DND-41 (cell line): Measurements from ENCODE around the gene WBP1L.

Source experiments
- ATAC-seq: fragments of 200-7000 bp; cut with Tn5 transposase; 3 replicates; pipeline ENCODE4 v1.9.1; 2021; ENCODE audit warnings: low read depth; ENCODE audit not compliant: insufficient read depth
- DNase-seq: peaks from one replicate; pipeline ENCODE4 v3.0.0-alpha.2; 2020
- H2AFZ ChIP-seq: 2 replicates; pipeline ENCODE4 v1.6.0; 2012; ENCODE audit warnings: low read depth, low read length
- H3K27ac ChIP-seq: 2 replicates; pipeline ENCODE4 v1.5.1; 2012; ENCODE audit warnings: low read length, inconsistent platforms
- H3K27me3 ChIP-seq: fragments of 200-600 bp; sonication (generic); 2 replicates; pipeline ENCODE4 v1.6.0; 2012; ENCODE audit warnings: low read length, mild to moderate bottlenecking, inconsistent platforms; ENCODE audit not compliant: insufficient read depth, poor library complexity
- H3K36me3 ChIP-seq: 2 replicates; pipeline ENCODE4 v1.5.1; 2012; ENCODE audit warnings: low read length, inconsistent platforms; ENCODE audit not compliant: insufficient read depth
- H3K4me1 ChIP-seq: 2 replicates; pipeline ENCODE4 v1.5.1; 2012; ENCODE audit warnings: mild to moderate bottlenecking, low read length; ENCODE audit not compliant: insufficient read depth
- H3K4me2 ChIP-seq: 2 replicates; pipeline ENCODE4 v1.6.0; 2012; ENCODE audit warnings: mild to moderate bottlenecking, moderate library complexity, low read length, inconsistent platforms; ENCODE audit not compliant: insufficient read depth
- H3K4me3 ChIP-seq, 2 experiments: fragments of 200-600 bp in 1 of 2; shearing (Covaris generic) in 1 of 2; 2 replicates each; pipeline ENCODE4 v1.5.1; 2012 to 2016; ENCODE audit warnings: inconsistent platforms in 2 of 2, low read length in 2 of 2, mild to moderate bottlenecking in 2 of 2, low read depth in 1 of 2, moderate library complexity in 1 of 2
- H3K79me2 ChIP-seq: 2 replicates; pipeline ENCODE4 v1.6.0; 2012; ENCODE audit warnings: low read length, inconsistent platforms; ENCODE audit not compliant: insufficient read depth
- H3K9ac ChIP-seq: 2 replicates; pipeline ENCODE4 v1.6.0; 2012; ENCODE audit warnings: low read depth, mild to moderate bottlenecking, inconsistent platforms, low read length, moderate library complexity
- H3K9me3 ChIP-seq: 2 replicates; pipeline ENCODE4 v1.5.1; 2012; ENCODE audit warnings: low read length, moderate library complexity, mild to moderate bottlenecking, inconsistent platforms; ENCODE audit not compliant: insufficient read depth, severe bottlenecking
- H4K20me1 ChIP-seq: 2 replicates; pipeline ENCODE4 v1.6.0; 2012; ENCODE audit warnings: low read length; ENCODE audit not compliant: insufficient read depth
- EZH2 ChIP-seq: IDR thresholded peaks from 3 replicates; pipeline ENCODE4 v1.6.1; 2012; ENCODE audit warnings: borderline replicate concordance, low read depth, mild to moderate bottlenecking, moderate library complexity, low read length, inconsistent platforms; ENCODE audit not compliant: severe bottlenecking
- TF ChIP-seq, protein P1 (sequence below): IDR thresholded peaks from 2 replicates; pipeline ENCODE4 v1.5.1; 2012; ENCODE audit warnings: borderline replicate concordance, low read length, moderate library complexity, mild to moderate bottlenecking; ENCODE audit not compliant: poor library complexity, severe bottlenecking; ENCODE audit errors: extremely low read depth

The WBP1L gene

DNA sequence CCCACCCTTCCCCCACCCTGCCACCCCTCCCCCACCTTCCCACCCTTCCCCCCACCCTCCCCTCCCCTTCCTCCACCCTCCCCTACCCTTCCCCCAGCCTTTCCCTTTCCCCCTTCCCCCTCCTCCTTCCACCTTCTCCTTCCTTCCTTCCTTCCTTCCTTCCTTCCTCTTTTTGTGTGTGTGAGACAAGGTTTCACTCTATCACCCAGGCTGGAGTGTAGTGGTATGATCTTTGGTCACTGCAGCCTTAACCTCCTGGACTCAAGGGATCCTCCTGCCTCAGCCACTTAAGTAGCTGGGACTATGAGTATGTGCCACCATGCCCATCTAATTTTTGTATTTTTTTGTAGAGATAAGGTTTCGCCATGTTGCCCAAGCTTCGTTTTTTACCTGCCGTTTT is 58.2 kb downstream of the WBP1L start:
- H2AFZ ChIP-seq, result no peak overlapping the region
- DNase-seq, result no peak
- TF ChIP-seq, protein P1, sequence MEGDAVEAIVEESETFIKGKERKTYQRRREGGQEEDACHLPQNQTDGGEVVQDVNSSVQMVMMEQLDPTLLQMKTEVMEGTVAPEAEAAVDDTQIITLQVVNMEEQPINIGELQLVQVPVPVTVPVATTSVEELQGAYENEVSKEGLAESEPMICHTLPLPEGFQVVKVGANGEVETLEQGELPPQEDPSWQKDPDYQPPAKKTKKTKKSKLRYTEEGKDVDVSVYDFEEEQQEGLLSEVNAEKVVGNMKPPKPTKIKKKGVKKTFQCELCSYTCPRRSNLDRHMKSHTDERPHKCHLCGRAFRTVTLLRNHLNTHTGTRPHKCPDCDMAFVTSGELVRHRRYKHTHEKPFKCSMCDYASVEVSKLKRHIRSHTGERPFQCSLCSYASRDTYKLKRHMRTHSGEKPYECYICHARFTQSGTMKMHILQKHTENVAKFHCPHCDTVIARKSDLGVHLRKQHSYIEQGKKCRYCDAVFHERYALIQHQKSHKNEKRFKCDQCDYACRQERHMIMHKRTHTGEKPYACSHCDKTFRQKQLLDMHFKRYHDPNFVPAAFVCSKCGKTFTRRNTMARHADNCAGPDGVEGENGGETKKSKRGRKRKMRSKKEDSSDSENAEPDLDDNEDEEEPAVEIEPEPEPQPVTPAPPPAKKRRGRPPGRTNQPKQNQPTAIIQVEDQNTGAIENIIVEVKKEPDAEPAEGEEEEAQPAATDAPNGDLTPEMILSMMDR, result no peak
- TF ChIP-seq EZH2, result no peak
- H3K4me3 ChIP-seq, result no peak overlapping the region
- no peaks in the 10 kb centered on the region for H3K4me1 ChIP-seq
- peaks cover 60% of the 10 kb centered on the region for H3K36me3 ChIP-seq
- ATAC-seq, result no peak
- no peaks in the 10 kb centered on the region for H3K27me3 ChIP-seq
- H3K9ac ChIP-seq, result no peak overlapping the region
- H3K79me2 ChIP-seq, result peaks cover 25% of the 10 kb centered on the region
- no peaks in the 10 kb centered on the region for H3K9me3 ChIP-seq
- no peak overlapping the region for H3K4me2 ChIP-seq
- peaks cover 3% of the 10 kb centered on the region; the same call in 1 of the 2 replicates for H4K20me1 ChIP-seq
- no peak overlapping the region for H3K27ac ChIP-seq

DNA sequence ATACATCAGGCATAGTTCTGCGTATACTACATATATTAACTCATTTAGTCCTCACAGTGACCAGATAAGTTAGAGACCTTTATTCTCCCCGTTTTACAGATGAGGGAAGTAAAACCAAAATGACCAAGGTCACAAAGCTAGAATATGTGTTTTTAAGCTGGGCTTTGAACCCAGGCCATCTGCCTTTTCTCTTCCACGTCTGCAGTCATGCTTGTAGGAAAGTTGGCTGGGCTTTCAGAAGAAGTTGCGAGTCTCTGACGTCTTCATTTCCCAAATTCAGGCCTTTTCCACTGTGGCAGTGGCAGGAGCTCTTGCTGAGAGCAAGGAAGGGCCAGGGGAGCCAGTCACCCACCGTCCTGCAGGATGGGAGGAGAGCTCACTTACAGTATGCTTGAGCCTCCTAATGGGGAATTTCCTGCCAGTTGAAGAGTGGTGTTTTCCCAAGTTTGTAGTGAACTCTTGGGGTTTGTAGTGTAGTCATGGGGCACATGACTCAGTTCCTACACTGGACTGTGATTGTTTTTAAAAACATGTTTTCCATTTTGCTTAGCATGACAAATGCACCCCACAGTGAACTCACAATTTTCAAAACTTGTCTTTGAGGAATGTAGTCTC is 59.3 kb downstream of the WBP1L start:
- no peak for DNase-seq
- Histone ChIP-seq H3K4me3 (no peak overlapping the region), H3K4me2 (no peak overlapping the region), H3K36me3 (peaks cover 56% of the 10 kb centered on the region), H3K4me1 (peaks cover 4% of the 10 kb centered on the region; the same call in 1 of the 2 replicates), H3K9ac (no peak overlapping the region), H4K20me1 (0 out of 2 replicates have a peak, but pooled peaks cover 3% of the 10 kb centered on the region), H2AFZ (no peak overlapping the region), H3K9me3 (no peaks in the 10 kb centered on the region), H3K27me3 (no peaks in the 10 kb centered on the region), H3K27ac (peak overlapping the region; percentile 52), H3K79me2 (peaks cover 25% of the 10 kb centered on the region)
- ATAC-seq, result no peak
- TF ChIP-seq, protein P1, result no peak
- no peak for TF ChIP-seq EZH2

DNA sequence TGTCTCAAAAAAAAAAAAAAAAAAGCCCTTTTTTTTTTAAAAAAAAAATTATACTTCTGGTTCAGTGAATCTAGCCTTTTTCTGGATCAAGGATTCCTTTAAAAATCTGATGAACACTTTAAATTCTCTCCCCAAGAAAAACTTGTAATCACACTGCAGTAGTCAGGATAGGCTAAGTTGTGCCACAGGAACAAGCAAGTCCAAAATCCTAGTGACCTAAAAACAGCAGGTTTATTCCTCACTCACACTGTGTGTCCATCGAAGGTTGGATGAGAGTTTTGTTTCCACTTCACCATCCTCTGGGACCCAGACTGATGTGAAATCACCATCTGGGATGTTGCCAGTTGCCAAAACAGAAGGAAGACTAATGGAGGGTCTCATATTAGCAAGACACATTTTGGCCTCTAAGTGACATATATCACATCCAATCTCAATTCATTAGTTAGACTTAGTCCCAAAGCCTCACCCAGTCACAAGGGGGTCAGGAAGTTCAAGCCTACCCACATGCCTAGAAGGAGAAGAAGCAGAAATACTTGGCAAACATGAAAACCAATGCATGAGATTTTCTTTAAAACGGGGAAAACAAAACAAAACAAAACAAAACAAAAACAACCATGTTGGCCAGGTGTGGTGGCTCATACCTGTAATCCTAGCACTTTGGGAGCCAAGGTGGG is 60.8 kb downstream of the WBP1L start:
- no peak overlapping the region for H2AFZ ChIP-seq
- H3K9me3 ChIP-seq, result no peaks in the 10 kb centered on the region
- no peak for ATAC-seq
- H3K79me2 ChIP-seq, result peaks cover 25% of the 10 kb centered on the region
- no peak overlapping the region for H3K27ac ChIP-seq
- H3K4me3 ChIP-seq, result no peak overlapping the region
- TF ChIP-seq, protein P1, result no peak
- TF ChIP-seq EZH2, result no peak
- 0 out of 2 replicates have a peak, but pooled peaks cover 3% of the 10 kb centered on the region for H4K20me1 ChIP-seq
- no peak for DNase-seq
- peaks cover 13% of the 10 kb centered on the region for H3K4me1 ChIP-seq
- peaks cover 42% of the 10 kb centered on the region for H3K36me3 ChIP-seq
- H3K27me3 ChIP-seq, result no peaks in the 10 kb centered on the region
- H3K9ac ChIP-seq, result no peak overlapping the region
- H3K4me2 ChIP-seq, result no peak overlapping the region
